ENCODE results near the gene CCDC159.

Gene CCDC159

DNA sequence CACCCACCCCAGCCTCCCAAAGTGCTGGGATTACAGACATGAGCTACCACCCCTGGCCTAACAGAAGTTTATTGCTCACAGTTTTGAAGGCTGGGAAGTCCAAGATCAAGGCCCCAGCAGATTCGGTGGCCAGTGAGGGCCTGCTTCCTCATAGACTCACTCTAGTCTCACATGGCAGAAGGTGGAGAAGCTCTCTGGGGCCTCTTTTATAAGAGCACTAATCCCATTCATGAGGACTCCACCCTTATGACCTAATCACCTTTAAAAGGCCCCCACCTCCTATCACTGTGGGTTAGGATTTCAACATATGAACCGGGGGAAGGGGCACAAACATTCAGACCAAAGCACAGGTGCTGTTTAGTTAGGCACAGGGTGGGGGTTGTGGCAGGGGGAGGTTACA lies 21.2 kb downstream of the CCDC159 start:
- no peak for TF ChIP-seq FOXM1 (IDR thresholded peaks at IDR 0.05; ENCODE audit: borderline replicate concordance, low read depth)
- no peak for TF ChIP-seq ZBTB7A (IDR thresholded peaks at IDR 0.05; ENCODE audit: low read depth)
- no peak for TF ChIP-seq CREB1 (IDR thresholded peaks at IDR 0.05; ENCODE audit: low read depth)
- TF ChIP-seq EGR1 (IDR thresholded peaks at IDR 0.05), result no peak
- TF ChIP-seq RAD21 (IDR thresholded peaks at IDR 0.05; ENCODE audit: low read depth), result no peak
- no peak for TF ChIP-seq EP300 (IDR thresholded peaks at IDR 0.05; ENCODE audit: borderline replicate concordance)
- TF ChIP-seq CEBPB (IDR thresholded peaks at IDR 0.05), result no peak
- no peak for TF ChIP-seq NFIC (IDR thresholded peaks at IDR 0.05)
- TF ChIP-seq TEAD4 (IDR thresholded peaks at IDR 0.05), result no peak
- TF ChIP-seq, protein P1, sequence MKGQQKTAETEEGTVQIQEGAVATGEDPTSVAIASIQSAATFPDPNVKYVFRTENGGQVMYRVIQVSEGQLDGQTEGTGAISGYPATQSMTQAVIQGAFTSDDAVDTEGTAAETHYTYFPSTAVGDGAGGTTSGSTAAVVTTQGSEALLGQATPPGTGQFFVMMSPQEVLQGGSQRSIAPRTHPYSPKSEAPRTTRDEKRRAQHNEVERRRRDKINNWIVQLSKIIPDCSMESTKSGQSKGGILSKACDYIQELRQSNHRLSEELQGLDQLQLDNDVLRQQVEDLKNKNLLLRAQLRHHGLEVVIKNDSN (IDR thresholded peaks at IDR 0.05), result no peak
- TF ChIP-seq, protein P2, sequence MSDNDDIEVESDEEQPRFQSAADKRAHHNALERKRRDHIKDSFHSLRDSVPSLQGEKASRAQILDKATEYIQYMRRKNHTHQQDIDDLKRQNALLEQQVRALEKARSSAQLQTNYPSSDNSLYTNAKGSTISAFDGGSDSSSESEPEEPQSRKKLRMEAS (IDR thresholded peaks at IDR 0.05), result no peak
- no peak for TF ChIP-seq TAF1 (IDR thresholded peaks at IDR 0.05; ENCODE audit: low read depth)
- no peak for TF ChIP-seq YY1 (IDR thresholded peaks at IDR 0.05; ENCODE audit: low read depth)

DNA sequence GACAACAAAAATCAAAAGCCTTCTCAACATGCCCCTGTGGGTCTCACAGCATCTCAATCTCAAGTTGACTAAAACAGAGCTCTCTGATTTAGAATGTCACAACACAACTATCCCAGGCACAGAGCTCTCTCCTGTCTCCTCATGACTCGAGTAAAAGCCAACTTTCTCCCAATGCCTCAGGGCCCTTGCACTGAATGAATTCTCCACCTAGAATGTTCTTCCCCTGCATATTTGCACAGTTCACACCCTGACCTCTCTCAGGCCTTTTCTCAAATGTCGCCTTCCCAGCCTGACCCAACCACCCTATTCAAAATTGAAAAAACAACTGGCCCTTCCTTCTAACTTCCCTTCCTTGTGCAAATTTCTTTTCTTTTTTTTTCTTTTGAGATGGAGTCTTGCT lies 24.4 kb downstream of the CCDC159 start:
- TF ChIP-seq, protein P3, sequence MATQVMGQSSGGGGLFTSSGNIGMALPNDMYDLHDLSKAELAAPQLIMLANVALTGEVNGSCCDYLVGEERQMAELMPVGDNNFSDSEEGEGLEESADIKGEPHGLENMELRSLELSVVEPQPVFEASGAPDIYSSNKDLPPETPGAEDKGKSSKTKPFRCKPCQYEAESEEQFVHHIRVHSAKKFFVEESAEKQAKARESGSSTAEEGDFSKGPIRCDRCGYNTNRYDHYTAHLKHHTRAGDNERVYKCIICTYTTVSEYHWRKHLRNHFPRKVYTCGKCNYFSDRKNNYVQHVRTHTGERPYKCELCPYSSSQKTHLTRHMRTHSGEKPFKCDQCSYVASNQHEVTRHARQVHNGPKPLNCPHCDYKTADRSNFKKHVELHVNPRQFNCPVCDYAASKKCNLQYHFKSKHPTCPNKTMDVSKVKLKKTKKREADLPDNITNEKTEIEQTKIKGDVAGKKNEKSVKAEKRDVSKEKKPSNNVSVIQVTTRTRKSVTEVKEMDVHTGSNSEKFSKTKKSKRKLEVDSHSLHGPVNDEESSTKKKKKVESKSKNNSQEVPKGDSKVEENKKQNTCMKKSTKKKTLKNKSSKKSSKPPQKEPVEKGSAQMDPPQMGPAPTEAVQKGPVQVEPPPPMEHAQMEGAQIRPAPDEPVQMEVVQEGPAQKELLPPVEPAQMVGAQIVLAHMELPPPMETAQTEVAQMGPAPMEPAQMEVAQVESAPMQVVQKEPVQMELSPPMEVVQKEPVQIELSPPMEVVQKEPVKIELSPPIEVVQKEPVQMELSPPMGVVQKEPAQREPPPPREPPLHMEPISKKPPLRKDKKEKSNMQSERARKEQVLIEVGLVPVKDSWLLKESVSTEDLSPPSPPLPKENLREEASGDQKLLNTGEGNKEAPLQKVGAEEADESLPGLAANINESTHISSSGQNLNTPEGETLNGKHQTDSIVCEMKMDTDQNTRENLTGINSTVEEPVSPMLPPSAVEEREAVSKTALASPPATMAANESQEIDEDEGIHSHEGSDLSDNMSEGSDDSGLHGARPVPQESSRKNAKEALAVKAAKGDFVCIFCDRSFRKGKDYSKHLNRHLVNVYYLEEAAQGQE (IDR thresholded peaks at IDR 0.05; ENCODE audit: low read depth), result no peak
- TF ChIP-seq EP300 (IDR thresholded peaks at IDR 0.05; ENCODE audit: borderline replicate concordance), result no peak
- TF ChIP-seq TCF12 (IDR thresholded peaks at IDR 0.05; ENCODE audit: low read depth), result no peak
- no peak for TF ChIP-seq TAF1 (IDR thresholded peaks at IDR 0.05; ENCODE audit: low read depth)
- no peak for TF ChIP-seq FOXM1 (IDR thresholded peaks at IDR 0.05; ENCODE audit: borderline replicate concordance, low read depth)

DNA sequence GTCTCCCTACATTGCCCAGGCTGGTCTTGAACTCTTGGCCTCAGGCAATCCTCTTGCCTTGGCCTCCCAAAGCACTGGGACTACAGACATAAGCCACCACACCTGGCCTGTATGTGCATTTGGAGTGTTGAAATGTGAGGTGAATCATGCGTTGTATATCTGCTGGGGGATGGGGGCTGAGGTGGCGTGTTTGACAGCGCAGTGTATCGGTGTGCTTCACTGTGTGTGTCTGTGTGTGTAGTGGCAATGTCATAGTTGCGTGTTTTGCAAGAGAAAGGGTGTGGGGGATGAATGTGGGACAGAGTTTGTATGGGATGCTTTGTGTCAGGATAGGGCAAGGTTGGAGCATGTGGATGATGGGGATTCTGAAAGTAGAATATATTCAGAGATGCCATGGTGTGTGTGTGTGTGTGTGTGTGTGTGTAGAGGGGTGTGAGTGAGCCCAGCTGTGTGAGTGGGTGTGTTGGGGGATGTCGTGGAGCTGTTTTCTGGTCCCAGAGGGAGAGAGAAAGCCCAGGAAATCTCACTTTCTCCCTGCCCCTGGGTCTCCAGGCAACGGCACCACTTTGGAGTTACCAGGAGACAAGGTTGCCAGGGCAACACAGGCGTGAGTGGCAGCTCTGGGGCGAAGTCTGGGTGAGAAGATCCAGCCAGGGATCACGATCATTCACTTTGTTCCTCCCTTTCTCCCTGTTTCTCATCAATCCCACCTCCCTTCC lies 27.0 kb downstream of the CCDC159 start:
- TF ChIP-seq NFIC (IDR thresholded peaks at IDR 0.05), result no peak
- peak; percentile 65; the same call in 1 of the 2 replicates for TF ChIP-seq FOXM1 (IDR thresholded peaks at IDR 0.05; ENCODE audit: borderline replicate concordance, low read depth)

DNA sequence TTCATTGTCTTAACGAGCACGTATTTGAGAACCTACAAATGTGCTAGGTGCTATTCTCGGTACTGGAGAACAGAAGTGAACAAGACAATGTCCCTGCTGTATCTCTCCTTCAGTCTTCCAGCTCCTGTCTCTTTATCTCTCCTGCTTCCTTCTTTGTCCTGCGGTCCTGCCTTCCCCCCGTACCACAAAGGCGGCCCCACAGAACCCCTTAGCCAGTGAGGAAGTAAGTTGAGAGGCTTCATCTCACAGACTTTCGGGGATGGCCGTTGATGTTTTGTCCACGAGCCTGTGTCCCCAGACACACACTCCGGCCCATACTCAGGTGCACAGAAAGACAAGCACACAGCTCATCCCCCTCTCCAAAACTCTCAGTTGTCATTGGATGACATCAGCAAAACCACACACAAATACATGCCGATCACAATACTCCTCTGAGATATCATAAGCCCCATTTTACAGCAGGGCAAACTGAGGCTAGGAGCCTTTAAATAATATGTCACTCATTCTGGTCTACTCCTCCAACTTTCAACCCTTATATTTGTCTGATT lies 27.6 kb downstream of the CCDC159 start:
- TF ChIP-seq EGR1 (IDR thresholded peaks at IDR 0.05) (no peak), CEBPB (IDR thresholded peaks at IDR 0.05) (no peak), TAF1 (IDR thresholded peaks at IDR 0.05; ENCODE audit: low read depth) (no peak), TEAD4 (IDR thresholded peaks at IDR 0.05) (no peak), RAD21 (IDR thresholded peaks at IDR 0.05; ENCODE audit: low read depth) (no peak), CREB1 (IDR thresholded peaks at IDR 0.05; ENCODE audit: low read depth) (no peak), YY1 (IDR thresholded peaks at IDR 0.05; ENCODE audit: low read depth) (no peak), NFIC (IDR thresholded peaks at IDR 0.05) (no peak), ZBTB7A (IDR thresholded peaks at IDR 0.05; ENCODE audit: low read depth) (no peak), TCF12 (IDR thresholded peaks at IDR 0.05; ENCODE audit: low read depth) (no peak), EP300 (IDR thresholded peaks at IDR 0.05; ENCODE audit: borderline replicate concordance) (no peak), FOXM1 (IDR thresholded peaks at IDR 0.05; ENCODE audit: borderline replicate concordance, low read depth) (no peak)
- TF ChIP-seq, protein P2 (IDR thresholded peaks at IDR 0.05), result no peak
- TF ChIP-seq, protein P3 (IDR thresholded peaks at IDR 0.05; ENCODE audit: low read depth), result no peak
- TF ChIP-seq, protein P1 (IDR thresholded peaks at IDR 0.05), result no peak

DNA sequence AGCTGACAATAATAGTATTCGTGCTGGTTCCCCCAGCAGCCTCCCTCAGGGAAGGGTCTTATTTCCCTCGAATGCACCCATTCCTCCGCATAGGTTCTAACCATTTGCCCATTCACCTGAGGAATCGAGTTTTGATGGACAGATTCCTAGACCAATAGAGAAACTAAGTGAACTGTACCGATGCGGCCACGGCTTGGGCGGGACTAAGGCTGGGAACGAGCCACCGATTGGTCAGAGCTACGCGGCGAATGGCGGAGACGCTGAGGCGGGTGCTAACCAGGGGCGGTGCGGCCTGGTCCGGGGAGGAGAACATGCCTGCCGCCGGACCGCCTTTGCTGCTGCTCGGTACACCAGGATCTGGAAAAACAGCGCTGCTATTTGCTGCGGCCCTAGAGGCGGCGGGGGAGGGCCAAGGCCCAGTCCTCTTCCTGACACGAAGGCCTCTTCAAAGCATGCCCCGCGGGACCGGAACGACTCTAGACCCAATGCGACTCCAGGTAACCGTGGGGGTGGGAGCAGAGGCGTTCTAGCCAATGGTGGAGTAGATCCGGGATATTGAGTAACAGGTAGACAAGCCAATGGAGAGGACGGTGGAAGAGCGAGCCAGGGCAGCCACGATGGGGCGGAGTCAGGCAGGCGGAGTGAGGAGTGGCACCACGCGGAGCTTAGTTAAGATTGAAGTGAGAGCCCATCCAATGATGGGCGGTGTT lies 28.3 kb downstream of the CCDC159 start, which contains the start of gene SWSAP1:
TSS of gene SWSAP1 (plus strand) at position 234 of the 710 bp plus-strand sequence. CDS start at position 249, 15 bp downstream.
- no peak for TF ChIP-seq ZBTB7A (IDR thresholded peaks at IDR 0.05; ENCODE audit: low read depth)
- TF ChIP-seq YY1 (IDR thresholded peaks at IDR 0.05; ENCODE audit: low read depth), result peak; percentile 79
- TF ChIP-seq CREB1 (IDR thresholded peaks at IDR 0.05; ENCODE audit: low read depth), result no peak
- TF ChIP-seq, protein P3 (IDR thresholded peaks at IDR 0.05; ENCODE audit: low read depth), result no peak
- no peak for TF ChIP-seq EP300 (IDR thresholded peaks at IDR 0.05; ENCODE audit: borderline replicate concordance)
- TF ChIP-seq RAD21 (IDR thresholded peaks at IDR 0.05; ENCODE audit: low read depth), result no peak
- TF ChIP-seq, protein P1 (IDR thresholded peaks at IDR 0.05), result no peak
- no peak for TF ChIP-seq NFIC (IDR thresholded peaks at IDR 0.05)
- TF ChIP-seq TCF12 (IDR thresholded peaks at IDR 0.05; ENCODE audit: low read depth), result no peak; the same call in 1 of the 2 replicates
- no peak for TF ChIP-seq CEBPB (IDR thresholded peaks at IDR 0.05)
- TF ChIP-seq TAF1 (IDR thresholded peaks at IDR 0.05; ENCODE audit: low read depth), result no peak; the same call in 1 of the 2 replicates
- TF ChIP-seq, protein P2 (IDR thresholded peaks at IDR 0.05), result peak; percentile 79
- TF ChIP-seq FOXM1 (IDR thresholded peaks at IDR 0.05; ENCODE audit: borderline replicate concordance, low read depth), result no peak
- no peak for TF ChIP-seq EGR1 (IDR thresholded peaks at IDR 0.05)
- no peak for TF ChIP-seq TEAD4 (IDR thresholded peaks at IDR 0.05)
